ENCODE measurements around the gene ALMS1. TPM values are rescaled to one million over a fixed set of nuclear protein-coding genes. Genes with fewer than 3 reads are reported as not detected.
"Not testable (repeated sequence)": the region's sequence is repeated elsewhere in the genome, so short reads cannot be mapped to it uniquely, and the experiment has no call there.

The ALMS1 gene
- total RNA-seq, result 10 to 100 TPM; 18.8 to 20.1 TPM
- polyA plus RNA-seq, result 4.1 TPM

DNA sequence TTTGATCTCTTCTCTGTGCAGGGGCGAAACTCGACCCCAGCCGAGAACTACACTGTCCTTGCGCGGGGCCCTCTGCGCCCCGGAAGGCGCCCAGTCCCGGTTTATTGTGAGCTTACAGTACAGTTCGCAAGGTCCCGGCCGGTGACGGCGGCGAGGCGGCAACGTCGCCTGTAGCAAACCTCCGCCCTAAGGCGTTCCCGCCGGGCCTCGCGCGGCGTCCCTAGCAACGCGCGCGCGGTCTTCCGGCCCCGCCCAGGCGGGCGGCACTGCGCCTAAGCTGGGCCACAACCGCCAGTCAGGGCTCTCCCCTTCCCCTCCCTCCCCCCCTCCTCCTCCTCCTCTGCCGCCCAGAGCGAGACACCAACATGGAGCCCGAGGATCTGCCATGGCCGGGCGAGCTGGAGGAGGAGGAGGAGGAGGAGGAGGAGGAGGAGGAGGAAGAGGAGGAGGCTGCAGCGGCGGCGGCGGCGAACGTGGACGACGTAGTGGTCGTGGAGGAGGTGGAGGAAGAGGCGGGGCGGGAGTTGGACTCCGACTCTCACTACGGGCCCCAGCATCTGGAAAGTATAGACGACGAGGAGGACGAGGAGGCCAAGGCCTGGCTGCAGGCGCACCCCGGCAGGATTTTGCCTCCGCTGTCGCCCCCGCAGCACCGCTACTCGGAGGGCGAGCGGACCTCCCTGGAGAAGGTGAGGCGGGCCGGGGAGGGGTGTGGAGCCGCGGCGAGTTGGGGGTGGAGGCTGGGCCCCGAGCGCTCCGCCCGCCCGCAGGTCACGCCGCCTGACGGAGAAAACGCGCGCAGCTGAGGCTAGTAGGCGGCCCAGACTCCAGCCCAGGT lies at the start of gene ALMS1:
Gene ALMS1 (plus strand): TSS at position 333 of the 838 bp plus-strand sequence. CDS start 33 bp downstream, at position 366.
- Histone ChIP-seq H3K36me3 (ENCODE audit: insufficient read depth, low read length) (no peaks in the 10 kb centered on the region), H3K27me3 (ENCODE audit: insufficient read depth, low read length, poor library complexity, severe bottlenecking) (no peaks in the 10 kb centered on the region), H3K27ac (ENCODE audit: low read depth, low read length) (peak within 1 kb of the TSS; percentile 87), H3K4me1 (ENCODE audit: insufficient read depth, low read length) (peaks cover 21% of the 10 kb centered on the region), H3K9me3 (ENCODE audit: low read length) (no peaks in the 10 kb centered on the region), H3K4me3 (ENCODE audit: low read length) (peak within 1 kb of the TSS; percentile 78)
- Mint-ChIP-seq H3K27ac (peak within 1 kb of the TSS; percentile 94 to 99 (median 98)), H3K4me1 (peaks cover 33 to 45% (median 38%) of the 10 kb centered on the region in 3 donors), H3K9me3 (no peaks in the 10 kb centered on the region), H3K36me3 (peaks cover 0 to 9% (median 0%) of the 10 kb centered on the region in 3 donors), H3K4me3 (peak within 1 kb of the TSS; percentile 89 to 96 (median 91)), H3K27me3 (peaks cover 6 to 9% of the 10 kb centered on the region in 2 donors)
- ChIA-PET POLR2A (interaction anchor here (0.5 to 1.5 kb wide), 7 partner anchors 17 to 1969 kb away, joined by 3 to 10 read pairs (median 5); partner anchors contain the start of genes CCT7, FBXO41 and PRADC1), CTCF (interaction anchor here (1.1 to 2.2 kb wide), 4 partner anchors 13 to 351 kb away, joined by 3 to 5 read pairs (median 3); partner anchors contain the start of gene TPRKB)
- peak; percentile 81 to 93 (median 87) for DNase-seq

GRCh38 chr2:73337828-73338227 lies 47.8 kb upstream of the ALMS1 start:
- peaks cover 6 to 18% (median 13%) of the 10 kb centered on the region in 5 donors for H3K9me3 Mint-ChIP-seq
- H3K27ac Mint-ChIP-seq, result no peak overlapping the region
- Histone ChIP-seq H3K27me3 (ENCODE audit: insufficient read depth, low read length, poor library complexity, severe bottlenecking) (no peaks in the 10 kb centered on the region), H3K4me1 (ENCODE audit: insufficient read depth, low read length) (no peaks in the 10 kb centered on the region), H3K27ac (ENCODE audit: low read depth, low read length) (no peak overlapping the region), H3K9me3 (ENCODE audit: low read length) (no peaks in the 10 kb centered on the region), H3K4me3 (ENCODE audit: low read length) (no peak overlapping the region), H3K36me3 (ENCODE audit: insufficient read depth, low read length) (no peaks in the 10 kb centered on the region)
- DNase-seq, result no peak
- peaks cover 0 to 4% (median 3%) of the 10 kb centered on the region in 3 donors for H3K4me1 Mint-ChIP-seq
- peaks cover 0 to 6% of the 10 kb centered on the region in 2 donors for H3K27me3 Mint-ChIP-seq
- H3K36me3 Mint-ChIP-seq, result peaks cover 0 to 13% (median 2%) of the 10 kb centered on the region in 3 donors
- ChIA-PET POLR2A (no interaction called here), CTCF (no interaction called here)
- no peak overlapping the region for H3K4me3 Mint-ChIP-seq

DNA sequence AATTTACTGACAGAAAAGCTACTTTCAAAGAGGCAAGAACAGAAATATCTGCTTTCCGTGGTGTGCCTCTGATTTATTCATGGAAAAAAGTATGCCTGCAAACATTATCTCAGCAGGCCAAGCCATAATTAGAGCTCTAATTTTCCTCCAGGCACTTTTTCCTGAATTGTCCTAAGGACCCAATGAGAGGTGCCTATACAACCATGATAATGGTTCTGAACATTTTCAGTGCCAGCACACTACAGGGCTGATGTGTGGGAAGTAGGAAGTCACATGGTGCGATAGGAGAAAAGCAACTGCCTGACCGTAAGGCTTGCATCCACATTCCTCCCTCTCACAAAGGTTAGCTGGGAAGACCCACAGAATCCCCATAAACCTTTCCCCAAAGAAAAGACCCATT lies 46.4 kb upstream of the ALMS1 start:
- Histone ChIP-seq H3K4me3 (ENCODE audit: low read length) (no peak overlapping the region), H3K27me3 (ENCODE audit: insufficient read depth, low read length, poor library complexity, severe bottlenecking) (no peaks in the 10 kb centered on the region), H3K27ac (ENCODE audit: low read depth, low read length) (no peak overlapping the region), H3K9me3 (ENCODE audit: low read length) (no peaks in the 10 kb centered on the region), H3K36me3 (ENCODE audit: insufficient read depth, low read length) (no peaks in the 10 kb centered on the region), H3K4me1 (ENCODE audit: insufficient read depth, low read length) (no peaks in the 10 kb centered on the region)
- peaks cover 0 to 2% of the 10 kb centered on the region in 2 donors for H3K27me3 Mint-ChIP-seq
- POLR2A ChIA-PET, result no interaction called here
- H3K4me3 Mint-ChIP-seq, result no peak overlapping the region
- H3K27ac Mint-ChIP-seq, result no peak overlapping the region
- peaks cover 6 to 12% (median 8%) of the 10 kb centered on the region in 5 donors for H3K9me3 Mint-ChIP-seq
- peaks cover 0 to 11% (median 2%) of the 10 kb centered on the region in 3 donors for H3K36me3 Mint-ChIP-seq
- peaks cover 0 to 4% (median 3%) of the 10 kb centered on the region in 3 donors for H3K4me1 Mint-ChIP-seq
- DNase-seq, result no peak
- CTCF ChIA-PET, result no interaction called here

DNA sequence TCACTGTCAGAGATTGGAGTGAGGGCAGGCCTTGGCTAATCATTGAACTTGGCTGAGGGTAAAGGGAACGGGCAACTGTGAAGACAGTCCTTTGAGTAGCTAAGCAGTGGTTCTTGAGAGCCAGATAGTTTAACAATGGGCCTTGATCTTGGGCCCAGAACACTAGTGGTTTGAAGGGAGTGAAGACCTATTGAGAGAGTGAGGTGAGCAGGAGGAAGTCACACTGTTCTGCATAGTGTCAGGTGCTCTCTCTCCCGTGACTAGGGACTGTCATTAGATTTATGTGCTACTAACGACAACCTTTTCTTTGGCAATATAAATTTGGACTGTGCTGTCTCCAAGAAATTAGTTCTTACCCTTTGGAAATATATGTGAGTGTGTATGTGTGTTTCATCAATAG lies 44.6 kb upstream of the ALMS1 start:
- Histone ChIP-seq H3K4me1 (ENCODE audit: insufficient read depth, low read length) (no peaks in the 10 kb centered on the region), H3K36me3 (ENCODE audit: insufficient read depth, low read length) (no peaks in the 10 kb centered on the region), H3K9me3 (ENCODE audit: low read length) (no peaks in the 10 kb centered on the region), H3K27me3 (ENCODE audit: insufficient read depth, low read length, poor library complexity, severe bottlenecking) (no peaks in the 10 kb centered on the region), H3K27ac (ENCODE audit: low read depth, low read length) (no peak overlapping the region), H3K4me3 (ENCODE audit: low read length) (no peak overlapping the region)
- POLR2A ChIA-PET, result no interaction called here
- H3K9me3 Mint-ChIP-seq, result no peaks in the 10 kb centered on the region
- DNase-seq, result no peak
- H3K4me1 Mint-ChIP-seq, result peaks cover 0 to 4% (median 3%) of the 10 kb centered on the region in 3 donors
- H3K27ac Mint-ChIP-seq, result no peak overlapping the region
- peaks cover 0 to 4% (median 0%) of the 10 kb centered on the region in 3 donors for H3K36me3 Mint-ChIP-seq
- no peak overlapping the region for H3K4me3 Mint-ChIP-seq
- H3K27me3 Mint-ChIP-seq, result peaks cover 0 to 5% of the 10 kb centered on the region in 2 donors
- CTCF ChIA-PET, result no interaction called here

DNA sequence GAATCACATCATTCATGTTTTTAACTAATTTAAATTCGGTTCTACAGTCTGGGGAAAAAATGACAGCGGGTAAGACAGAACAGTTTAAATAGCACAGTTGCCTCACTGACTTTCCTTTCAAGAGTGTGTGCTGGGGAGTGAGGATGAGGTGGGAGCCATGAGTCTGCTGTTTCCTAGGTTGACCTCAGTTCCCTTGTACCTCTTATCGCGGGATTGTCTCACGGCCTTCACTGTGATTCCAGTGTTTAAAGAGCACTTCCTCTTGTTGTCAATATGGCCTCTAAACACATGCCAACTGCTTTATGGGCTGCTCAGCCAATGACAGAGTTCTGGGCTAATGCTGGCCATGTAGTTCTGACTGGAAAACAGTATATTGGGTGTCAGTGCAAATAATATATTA lies 41.6 kb upstream of the ALMS1 start:
- Histone ChIP-seq H3K27ac (ENCODE audit: low read depth, low read length) (no peak overlapping the region), H3K4me1 (ENCODE audit: insufficient read depth, low read length) (no peaks in the 10 kb centered on the region), H3K9me3 (ENCODE audit: low read length) (no peaks in the 10 kb centered on the region), H3K27me3 (ENCODE audit: insufficient read depth, low read length, poor library complexity, severe bottlenecking) (no peaks in the 10 kb centered on the region), H3K4me3 (ENCODE audit: low read length) (no peak overlapping the region), H3K36me3 (ENCODE audit: insufficient read depth, low read length) (no peaks in the 10 kb centered on the region)
- CTCF ChIA-PET, result no interaction called here
- Mint-ChIP-seq H3K27ac (no peak overlapping the region), H3K4me1 (no peaks in the 10 kb centered on the region), H3K36me3 (no peaks in the 10 kb centered on the region), H3K27me3 (peaks cover 7 to 17% of the 10 kb centered on the region in 2 donors), H3K4me3 (no peak overlapping the region), H3K9me3 (no peaks in the 10 kb centered on the region)
- POLR2A ChIA-PET, result no interaction called here
- no peak for DNase-seq

GRCh38 chr2:73344747-73345146 lies 40.9 kb upstream of the ALMS1 start:
- H3K36me3 Mint-ChIP-seq; H3K27ac ChIP-seq (ENCODE audit: low read depth, low read length); H3K4me1 Mint-ChIP-seq; CTCF ChIA-PET; H3K36me3 ChIP-seq (ENCODE audit: insufficient read depth, low read length); H3K9me3 ChIP-seq (ENCODE audit: low read length); H3K4me1 ChIP-seq (ENCODE audit: insufficient read depth, low read length); POLR2A ChIA-PET; H3K4me3 Mint-ChIP-seq; H3K27me3 ChIP-seq (ENCODE audit: insufficient read depth, low read length, poor library complexity, severe bottlenecking); DNase-seq; H3K4me3 ChIP-seq (ENCODE audit: low read length); H3K27ac Mint-ChIP-seq; H3K9me3 Mint-ChIP-seq: not testable (repeated sequence)
- peaks cover 7 to 22% of the 10 kb centered on the region in 2 donors for H3K27me3 Mint-ChIP-seq

DNA sequence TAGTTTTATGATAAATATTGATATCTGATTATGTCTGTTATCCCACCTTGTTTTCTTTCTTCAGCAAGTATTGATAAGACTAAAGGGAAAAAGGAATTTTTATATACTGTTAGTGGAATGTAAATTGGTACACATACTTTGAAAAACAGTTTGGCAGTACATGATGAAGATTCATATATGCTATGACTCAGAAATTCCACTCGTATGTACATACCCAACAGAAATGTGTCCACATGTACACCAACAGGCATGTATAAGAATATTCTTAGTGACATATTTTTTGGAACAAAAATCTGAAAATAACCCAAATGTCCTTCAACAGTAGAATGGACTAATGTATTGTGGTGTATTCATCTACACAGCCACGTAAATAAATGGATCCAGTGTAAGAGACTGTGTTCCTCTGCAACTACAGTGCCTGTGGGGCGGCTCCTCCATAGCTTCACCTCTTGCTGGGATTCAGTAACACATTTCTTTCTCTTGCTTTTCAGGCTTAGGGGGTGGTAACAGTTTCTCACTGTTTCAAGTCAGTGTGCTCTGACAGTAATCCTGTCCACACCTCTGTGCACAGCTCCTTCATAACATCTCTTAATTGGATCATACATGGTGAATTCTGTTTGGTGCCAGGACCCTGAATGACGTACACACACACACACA lies 35.5 kb upstream of the ALMS1 start:
- Histone ChIP-seq H3K9me3 (ENCODE audit: low read length) (no peaks in the 10 kb centered on the region), H3K27me3 (ENCODE audit: insufficient read depth, low read length, poor library complexity, severe bottlenecking) (no peaks in the 10 kb centered on the region), H3K4me3 (ENCODE audit: low read length) (no peak overlapping the region), H3K27ac (ENCODE audit: low read depth, low read length) (no peak overlapping the region), H3K36me3 (ENCODE audit: insufficient read depth, low read length) (no peaks in the 10 kb centered on the region), H3K4me1 (ENCODE audit: insufficient read depth, low read length) (no peaks in the 10 kb centered on the region)
- H3K27ac Mint-ChIP-seq, result peak overlapping the region in 1 of 8 donors; percentile 82
- no peak for DNase-seq
- CTCF ChIA-PET, result no interaction called here
- H3K4me3 Mint-ChIP-seq, result no peak overlapping the region
- H3K4me1 Mint-ChIP-seq, result no peaks in the 10 kb centered on the region
- POLR2A ChIA-PET, result no interaction called here
- H3K27me3 Mint-ChIP-seq, result peaks cover 10 to 35% of the 10 kb centered on the region in 2 donors
- peaks cover 0 to 3% (median 0%) of the 10 kb centered on the region in 3 donors for H3K36me3 Mint-ChIP-seq
- no peaks in the 10 kb centered on the region for H3K9me3 Mint-ChIP-seq

GRCh38 chr2:73356097-73356496 lies 29.5 kb upstream of the ALMS1 start:
- Histone ChIP-seq H3K4me3 (ENCODE audit: low read length) (no peak overlapping the region), H3K27ac (ENCODE audit: low read depth, low read length) (no peak overlapping the region), H3K36me3 (ENCODE audit: insufficient read depth, low read length) (no peaks in the 10 kb centered on the region), H3K27me3 (ENCODE audit: insufficient read depth, low read length, poor library complexity, severe bottlenecking) (no peaks in the 10 kb centered on the region), H3K4me1 (ENCODE audit: insufficient read depth, low read length) (no peaks in the 10 kb centered on the region), H3K9me3 (ENCODE audit: low read length) (no peaks in the 10 kb centered on the region)
- Mint-ChIP-seq H3K27me3 (peaks cover 8 to 19% of the 10 kb centered on the region in 2 donors), H3K27ac (no peak overlapping the region), H3K4me3 (no peak overlapping the region), H3K4me1 (no peaks in the 10 kb centered on the region), H3K36me3 (peaks cover 0 to 5% (median 3%) of the 10 kb centered on the region in 3 donors), H3K9me3 (peaks cover 0 to 3% (median 0%) of the 10 kb centered on the region in 5 donors)
- POLR2A ChIA-PET, result no interaction called here
- DNase-seq, result no peak
- CTCF ChIA-PET, result no interaction called here

All from CD8-positive, alpha-beta memory T cell (primary cell).